GM12878 (cell line): ENCODE data around the gene XG.
"Not testable (repeated sequence)": the region's sequence is repeated elsewhere in the genome, so short reads cannot be mapped to it uniquely, and the experiment has no call there.

Source experiments
- ASH2L ChIP-seq: fragments of 300-600, 200-600 bp; sonication (generic); IDR thresholded peaks from 2 replicates; pipeline ENCODE4 v1.6.1; 2017; ENCODE audit warnings: low read depth, mild to moderate bottlenecking, borderline replicate concordance
- CHD4 ChIP-seq: fragments of 200-600 bp; sonication (generic); IDR thresholded peaks from 2 replicates; pipeline ENCODE4 v1.6.1; 2016; ENCODE audit warnings: mild to moderate bottlenecking
- CTCF ChIP-seq, 3 experiments: IDR thresholded peaks in 2 of 3; conservative IDR thresholded peaks in 1 of 3; 2 replicates each; pipeline ENCODE4 v1.5.1; 2011; ENCODE audit warnings: low read depth in 3 of 3, low read length in 3 of 3, mild to moderate bottlenecking in 3 of 3, control low read depth in 2 of 3, moderate library complexity in 2 of 3, inconsistent platforms in 1 of 3, mixed read lengths in 1 of 3; ENCODE audit not compliant: control insufficient read depth in 2 of 3, insufficient read depth in 1 of 3; ENCODE audit errors: extremely low read depth in 1 of 3
- ETV6 ChIP-seq, 2 experiments: fragments of 450-650 bp in 1 of 2; IDR thresholded peaks in 1 of 2; conservative IDR thresholded peaks in 1 of 2; 2 replicates each; pipeline ENCODE4 v1.6.1; 2014; ENCODE audit warnings: antibody characterized with exemption in 1 of 2, borderline replicate concordance in 1 of 2, low read depth in 1 of 2, mild to moderate bottlenecking in 1 of 2, moderate library complexity in 1 of 2
- MEF2A ChIP-seq: IDR thresholded peaks from 2 replicates; pipeline ENCODE4 v1.6.1; 2011; ENCODE audit warnings: low read depth, mild to moderate bottlenecking, low read length, moderate library complexity; ENCODE audit not compliant: insufficient read depth
- PBX3 ChIP-seq: IDR thresholded peaks from 2 replicates; pipeline ENCODE4 v1.6.1; 2011; ENCODE audit warnings: mild to moderate bottlenecking, low read depth, low read length, moderate library complexity; ENCODE audit not compliant: insufficient replicate concordance
- REST ChIP-seq: IDR thresholded peaks from 2 replicates; pipeline ENCODE4 v1.6.1; 2012; ENCODE audit warnings: mild to moderate bottlenecking, low read depth, low read length
- SMAD1 ChIP-seq: fragments of 450-650 bp; IDR thresholded peaks from 2 replicates; pipeline ENCODE4 v1.6.1; 2018; ENCODE audit warnings: mild to moderate bottlenecking, low read depth; ENCODE audit not compliant: partially characterized antibody
- STAT1 ChIP-seq: fragments of 450-650 bp; conservative IDR thresholded peaks from 2 replicates; pipeline ENCODE4 v1.6.1; 2014; ENCODE audit warnings: antibody characterized with exemption, mild to moderate bottlenecking
- TCF7 ChIP-seq: IDR thresholded peaks from 2 replicates; pipeline ENCODE4 v1.6.1; 2014; ENCODE audit warnings: antibody characterized with exemption, borderline replicate concordance
- YY1 ChIP-seq: IDR thresholded peaks from 2 replicates; pipeline ENCODE4 v1.6.1; 2011; ENCODE audit warnings: low read depth, mild to moderate bottlenecking, low read length

GRCh38 chrX:2804858-2805257 is 53.0 kb downstream of the XG start:
- not testable (repeated sequence) for TF ChIP-seq PBX3; STAT1; REST; SMAD1; CTCF (IDR thresholded peaks at IDR 0.05 in 2 of 3, conservative IDR thresholded peaks at IDR 0.05 in 1 of 3; ENCODE audit: control insufficient read depth in 2 of 3, extremely low read depth in 1 of 3, insufficient read depth in 1 of 3, low read depth in 3 of 3, low read length in 3 of 3); MEF2A; ASH2L; TCF7; ETV6 (conservative IDR thresholded peaks at IDR 0.05 in 1 of 2, IDR thresholded peaks at IDR 0.05 in 1 of 2; ENCODE audit: borderline replicate concordance in 1 of 2, low read depth in 1 of 2); CHD4; YY1
